Caco-2 (cell line): ENCODE measurements around the gene DNAJB13. TPM values are rescaled to one million over a fixed set of nuclear protein-coding genes. Genes with fewer than 3 reads are reported as not detected.
"Not testable (repeated sequence)": the region's sequence is repeated elsewhere in the genome, so short reads cannot be mapped to it uniquely, and the experiment has no call there.

Experiments used
- BruUV-seq: library from RNA; stranded (reverse); fragments of 400-500 nt; replicated peaks from 2 replicates; lab custom pipeline; 2021; lab: Mats Ljungman, UMichigan
- CTCF ChIA-PET: fragments of 300-600 bp; sonication (Branson Sonifier 250); formaldehyde crosslinking; loops from one replicate; lab custom pipeline; 2022; ENCODE audit warnings: antibody characterized with exemption; lab: Charles Lee
- POLR2A ChIA-PET: fragments of 300-600 bp; sonication (Branson Sonifier 250); formaldehyde crosslinking; loops from one replicate; lab custom pipeline; 2022; ENCODE audit warnings: antibody characterized with exemption; lab: Charles Lee
- DNase-seq, 2 experiments: peaks; one replicate each; pipeline versions ENCODE4 v3.0.0 to v3.0.0-alpha.2; 2020 to 2022
- H3K27me3 ChIP-seq: replicated peaks from 2 replicates; pipeline ENCODE4 v1.6.0; 2011; ENCODE audit warnings: low read length; ENCODE audit not compliant: control insufficient read depth, insufficient read depth
- H3K36me3 ChIP-seq: 2 replicates; pipeline ENCODE4 v1.5.1; 2011; ENCODE audit warnings: low read length; ENCODE audit not compliant: control insufficient read depth, insufficient read depth
- H3K4me1 ChIP-seq: fragments of 250-450 bp; sonication (Bioruptor Pico); 2 replicates; pipeline ENCODE4 v1.5.1; 2020; ENCODE audit warnings: mild to moderate bottlenecking
- H3K4me3 ChIP-seq: 2 replicates; pipeline ENCODE4 v1.5.1; 2011; ENCODE audit warnings: low read depth, mild to moderate bottlenecking, control low read depth, low read length
- H3K9me3 ChIP-seq: fragments of 250-450 bp; sonication (Bioruptor Pico); 2 replicates; pipeline ENCODE4 v1.5.1; 2020; ENCODE audit warnings: mild to moderate bottlenecking, moderate library complexity
- H3K27ac Mint-ChIP-seq: one replicate; pipeline ENCODE4 v1.8.0; 2022; ENCODE audit warnings: mixed read lengths; ENCODE audit not compliant: unreplicated experiment
- H3K27me3 Mint-ChIP-seq: one replicate; pipeline ENCODE4 v1.8.0; 2022; ENCODE audit warnings: mixed read lengths; ENCODE audit not compliant: insufficient read depth, unreplicated experiment
- H3K36me3 Mint-ChIP-seq: one replicate; pipeline ENCODE4 v1.8.0; 2022; ENCODE audit warnings: mild to moderate bottlenecking, mixed read lengths; ENCODE audit not compliant: insufficient read depth, unreplicated experiment
- H3K4me1 Mint-ChIP-seq: one replicate; pipeline ENCODE4 v1.8.0; 2022; ENCODE audit warnings: low read depth, mixed read lengths; ENCODE audit not compliant: unreplicated experiment
- H3K4me3 Mint-ChIP-seq: one replicate; pipeline ENCODE4 v1.8.0; 2022; ENCODE audit warnings: mild to moderate bottlenecking, moderate library complexity, mixed read lengths; ENCODE audit not compliant: unreplicated experiment
- H3K9me3 Mint-ChIP-seq: one replicate; pipeline ENCODE4 v1.8.0; 2022; ENCODE audit warnings: mixed read lengths; ENCODE audit not compliant: unreplicated experiment
- intact Hi-C: fragments of 100-400 bp; cut with micrococcal nuclease; formaldehyde crosslinking; loops from one replicate; pipeline ENCODE4 v1.10.0; 2022; ENCODE audit not compliant: unreplicated experiment
- total RNA-seq: library from RNA; stranded (reverse); gene quantifications from 2 replicates; pipeline ENCODE4 v1.2.3, GENCODE V29; 2022
- TF ChIP-seq, protein P1 (sequence below), 2 experiments: fragments of 200-600 bp in 1 of 2; IDR thresholded peaks; 1 replicate in 1 of 2; 2 replicates in 1 of 2; pipeline versions ENCODE4 v1.5.1 to v1.8.0; 2011 to 2022; ENCODE audit warnings: antibody characterized with exemption in 1 of 2, control low read depth in 1 of 2, inconsistent platforms in 1 of 2, low read depth in 1 of 2, low read length in 1 of 2, mild to moderate bottlenecking in 1 of 2, moderate library complexity in 1 of 2; ENCODE audit not compliant: insufficient read depth in 1 of 2, severe bottlenecking in 1 of 2, unreplicated experiment in 1 of 2

The DNAJB13 gene
- total RNA-seq, 1 experiment from 2014 or later = 0.52 TPM

DNA sequence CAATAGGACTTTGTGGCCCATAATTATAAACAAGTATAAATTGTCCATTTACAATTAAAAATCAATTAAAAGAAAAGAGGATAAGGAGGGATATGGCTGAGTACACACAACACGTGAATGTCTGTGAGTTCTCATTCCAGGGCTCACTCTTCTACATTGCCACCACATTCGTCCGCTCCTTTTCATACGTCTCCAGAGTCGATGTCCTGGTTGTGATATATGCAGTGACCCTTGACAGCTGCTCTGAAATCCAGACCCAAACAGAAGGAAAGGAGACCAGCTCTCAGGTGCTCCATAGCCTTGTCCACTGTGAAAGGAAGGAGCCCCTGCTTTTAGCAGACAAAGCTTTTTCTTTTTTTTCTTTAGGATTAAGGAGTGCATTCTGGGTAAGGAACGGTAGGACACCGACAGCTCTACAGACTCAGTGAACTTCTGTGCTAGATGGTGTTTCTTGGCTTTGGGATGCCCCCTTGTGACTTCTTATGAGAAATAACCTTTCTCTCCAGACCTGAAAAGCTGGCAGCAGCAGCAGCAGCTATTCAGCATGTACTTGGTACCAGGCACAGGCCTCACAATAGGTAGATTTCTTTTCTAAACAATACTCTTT, 19.7 kb upstream of the DNAJB13 start:
- H3K27ac Mint-ChIP-seq = no peak overlapping the region
- CTCF ChIA-PET = interaction anchor here (0.6 to 2.2 kb wide), 40 partner anchors 9 to 580 kb away, joined by 3 to 113 read pairs (median 4); partner anchors contain the start of genes FAM168A, MRPL48, PLEKHB1 and RAB6A
- intact Hi-C loops = loop anchor here (1.0 to 10.0 kb wide), 10 partner anchors 16 to 527 kb away; partner anchors contain the start of genes COA4, PAAF1 and RAB6A

DNA sequence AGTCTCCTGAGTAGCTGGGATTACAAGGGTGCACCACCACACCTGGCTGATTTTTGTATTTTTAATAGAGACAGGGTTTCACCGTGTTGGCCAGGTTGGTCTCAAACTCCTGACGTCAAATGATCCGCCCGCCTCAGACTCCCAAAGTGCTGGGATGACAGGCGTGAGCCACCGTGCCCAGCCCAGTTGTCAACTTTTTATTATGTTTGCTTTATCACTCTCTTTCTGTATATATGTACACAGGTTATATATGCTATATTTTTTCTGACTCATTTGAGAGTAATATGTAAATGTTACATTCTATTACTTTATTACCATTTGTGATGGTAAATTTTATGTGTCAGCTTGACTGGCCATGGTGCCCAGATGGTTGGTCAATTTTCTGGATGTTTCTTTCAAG, 18.9 kb upstream of the DNAJB13 start:
- H3K27ac Mint-ChIP-seq = no peak overlapping the region
- POLR2A ChIA-PET = interaction anchor here (0.5 to 1.2 kb wide), 4 partner anchors 63 to 230 kb away, joined by 3 to 9 read pairs (median 4); partner anchors contain the start of gene MRPL48
- no peaks in the 10 kb centered on the region for H3K4me1 ChIP-seq
- H3K4me3 Mint-ChIP-seq = no peak overlapping the region
- no peaks in the 10 kb centered on the region for H3K27me3 Mint-ChIP-seq
- BruUV-seq = no TSS peak
- no peaks in the 10 kb centered on the region for H3K9me3 Mint-ChIP-seq
- CTCF ChIA-PET = interaction anchor here (0.6 to 2.2 kb wide), 32 partner anchors 9 to 581 kb away, joined by 3 to 113 read pairs (median 4); partner anchors contain the start of genes MRPL48, PLEKHB1 and RAB6A
- TF ChIP-seq, protein P1, sequence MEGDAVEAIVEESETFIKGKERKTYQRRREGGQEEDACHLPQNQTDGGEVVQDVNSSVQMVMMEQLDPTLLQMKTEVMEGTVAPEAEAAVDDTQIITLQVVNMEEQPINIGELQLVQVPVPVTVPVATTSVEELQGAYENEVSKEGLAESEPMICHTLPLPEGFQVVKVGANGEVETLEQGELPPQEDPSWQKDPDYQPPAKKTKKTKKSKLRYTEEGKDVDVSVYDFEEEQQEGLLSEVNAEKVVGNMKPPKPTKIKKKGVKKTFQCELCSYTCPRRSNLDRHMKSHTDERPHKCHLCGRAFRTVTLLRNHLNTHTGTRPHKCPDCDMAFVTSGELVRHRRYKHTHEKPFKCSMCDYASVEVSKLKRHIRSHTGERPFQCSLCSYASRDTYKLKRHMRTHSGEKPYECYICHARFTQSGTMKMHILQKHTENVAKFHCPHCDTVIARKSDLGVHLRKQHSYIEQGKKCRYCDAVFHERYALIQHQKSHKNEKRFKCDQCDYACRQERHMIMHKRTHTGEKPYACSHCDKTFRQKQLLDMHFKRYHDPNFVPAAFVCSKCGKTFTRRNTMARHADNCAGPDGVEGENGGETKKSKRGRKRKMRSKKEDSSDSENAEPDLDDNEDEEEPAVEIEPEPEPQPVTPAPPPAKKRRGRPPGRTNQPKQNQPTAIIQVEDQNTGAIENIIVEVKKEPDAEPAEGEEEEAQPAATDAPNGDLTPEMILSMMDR (IDR thresholded peaks at IDR 0.05; ENCODE audit: insufficient read depth in 1 of 2, low read depth in 1 of 2, low read length in 1 of 2, severe bottlenecking in 1 of 2, unreplicated experiment in 1 of 2) = no peak
- H3K4me3 ChIP-seq = no peak overlapping the region
- no peak for DNase-seq
- peaks cover 5% of the 10 kb centered on the region; the same call in 1 of the 2 replicates for H3K36me3 ChIP-seq
- intact Hi-C loops = loop anchor here (1.0 to 10.0 kb wide), 10 partner anchors 17 to 528 kb away; partner anchors contain the start of genes COA4, PAAF1 and RAB6A
- peaks cover 8% of the 10 kb centered on the region for H3K4me1 Mint-ChIP-seq
- H3K36me3 Mint-ChIP-seq = peaks cover 81% of the 10 kb centered on the region
- no peaks in the 10 kb centered on the region for H3K27me3 ChIP-seq
- no peaks in the 10 kb centered on the region for H3K9me3 ChIP-seq

More for the DNA sequence above, 19.7 kb upstream of the DNAJB13 start:
- Mint-ChIP-seq H3K4me3 (no peak overlapping the region), H3K9me3 (no peaks in the 10 kb centered on the region), H3K36me3 (peaks cover 86% of the 10 kb centered on the region), H3K4me1 (peaks cover 8% of the 10 kb centered on the region), H3K27me3 (no peaks in the 10 kb centered on the region)
- Histone ChIP-seq H3K9me3 (no peaks in the 10 kb centered on the region), H3K27me3 (no peaks in the 10 kb centered on the region), H3K4me1 (no peaks in the 10 kb centered on the region), H3K36me3 (peaks cover 5% of the 10 kb centered on the region), H3K4me3 (no peak overlapping the region)
- POLR2A ChIA-PET = interaction anchor here (0.5 to 1.2 kb wide), 7 partner anchors 63 to 250 kb away, joined by 3 to 9 read pairs (median 4); partner anchors contain the start of genes MRPL48 and RAB6A
- BruUV-seq = no TSS peak
- TF ChIP-seq, protein P1 (IDR thresholded peaks at IDR 0.05; ENCODE audit: insufficient read depth in 1 of 2, low read depth in 1 of 2, low read length in 1 of 2, severe bottlenecking in 1 of 2, unreplicated experiment in 1 of 2) = peak; percentile 81 to 89
- DNase-seq = peak; percentile 78 to 85

DNA sequence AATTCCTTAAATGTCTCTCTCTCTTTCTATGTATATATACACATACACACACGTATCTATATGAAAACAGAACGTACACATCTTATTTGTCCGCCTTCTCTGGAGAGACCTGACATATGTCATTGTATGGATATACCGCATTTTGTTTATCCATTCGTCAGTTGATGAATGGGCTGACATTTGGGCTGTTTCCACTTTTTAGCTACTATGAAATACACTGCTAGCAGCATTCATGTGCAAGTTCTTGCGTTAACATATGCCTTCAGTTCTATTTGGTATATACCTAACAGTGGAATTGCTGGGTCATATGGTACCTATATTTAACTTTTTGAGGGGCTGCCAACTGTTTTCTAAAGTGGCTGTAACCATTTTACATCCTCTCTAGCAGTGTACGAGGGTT, 18.0 kb upstream of the DNAJB13 start:
- H3K27me3 Mint-ChIP-seq = no peaks in the 10 kb centered on the region
- H3K4me1 ChIP-seq = no peaks in the 10 kb centered on the region
- peaks cover 3% of the 10 kb centered on the region; the same call in 1 of the 2 replicates for H3K36me3 ChIP-seq
- peaks cover under 1% of the 10 kb centered on the region; the same call in 1 of the 2 replicates for H3K9me3 ChIP-seq
- TF ChIP-seq, protein P1 (IDR thresholded peaks at IDR 0.05; ENCODE audit: insufficient read depth in 1 of 2, low read depth in 1 of 2, low read length in 1 of 2, severe bottlenecking in 1 of 2, unreplicated experiment in 1 of 2) = no peak
- peaks cover 76% of the 10 kb centered on the region for H3K36me3 Mint-ChIP-seq
- H3K27me3 ChIP-seq = no peaks in the 10 kb centered on the region
- CTCF ChIA-PET = interaction anchor here (2.0 to 2.2 kb wide), 2 partner anchors 308 to 454 kb away, joined by 20 to 113 read pairs; no protein-coding TSS in a partner anchor
- H3K4me3 Mint-ChIP-seq = no peak overlapping the region
- intact Hi-C loops = loop anchor here (10.0 kb wide), 1 partner anchor 208 kb away; no protein-coding TSS in a partner anchor
- H3K4me3 ChIP-seq = no peak overlapping the region
- H3K9me3 Mint-ChIP-seq = no peaks in the 10 kb centered on the region
- DNase-seq = no peak
- POLR2A ChIA-PET = no interaction called here
- no peak overlapping the region for H3K27ac Mint-ChIP-seq
- H3K4me1 Mint-ChIP-seq = peaks cover 8% of the 10 kb centered on the region
- BruUV-seq = no TSS peak

DNA sequence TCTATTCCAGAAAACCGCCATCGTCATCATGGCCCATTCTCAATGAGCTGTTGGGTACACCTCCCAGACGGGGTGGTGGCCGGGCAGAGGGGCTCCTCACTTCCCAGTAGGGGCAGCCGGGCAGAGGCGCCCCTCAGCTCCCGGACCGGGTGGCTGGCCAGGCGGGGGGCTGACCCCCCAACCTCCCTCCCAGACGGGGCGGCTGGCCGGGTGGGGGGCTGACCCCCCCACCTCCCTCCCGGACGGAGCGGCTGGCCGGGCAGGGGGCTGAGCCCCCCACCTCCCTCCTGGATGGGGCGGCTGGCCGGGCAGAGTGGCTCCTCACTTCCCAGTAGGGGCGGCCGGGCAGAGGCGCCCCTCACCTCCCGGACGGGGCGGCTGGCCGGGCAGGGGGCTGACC, 14.8 kb upstream of the DNAJB13 start:
- H3K4me1 Mint-ChIP-seq, DNase-seq, BruUV-seq, CTCF ChIA-PET, H3K4me3 ChIP-seq, H3K4me3 Mint-ChIP-seq, H3K27me3 ChIP-seq, POLR2A ChIA-PET, H3K4me1 ChIP-seq, H3K27ac Mint-ChIP-seq, H3K27me3 Mint-ChIP-seq, H3K36me3 ChIP-seq: not testable (repeated sequence)
- H3K36me3 Mint-ChIP-seq = peaks cover 55% of the 10 kb centered on the region
- peaks cover 13% of the 10 kb centered on the region for H3K9me3 ChIP-seq
- intact Hi-C loops = loop anchor here (10.0 kb wide), 1 partner anchor 211 kb away; no protein-coding TSS in a partner anchor
- peaks cover 26% of the 10 kb centered on the region for H3K9me3 Mint-ChIP-seq
